WI38 (cell line): ENCODE measurements around the gene NCKAP1.

ENCODE experiments used
- H3K4me3 ChIP-seq: 2 replicates; pipeline ENCODE4 v1.5.1; 2011; ENCODE audit warnings: low read depth, mild to moderate bottlenecking, control low read depth, low read length
- TF ChIP-seq, protein P1 (sequence below): IDR thresholded peaks from 2 replicates; pipeline ENCODE4 v1.5.1; 2012; ENCODE audit warnings: low read depth, mild to moderate bottlenecking, control low read depth, low read length

The NCKAP1 gene

DNA sequence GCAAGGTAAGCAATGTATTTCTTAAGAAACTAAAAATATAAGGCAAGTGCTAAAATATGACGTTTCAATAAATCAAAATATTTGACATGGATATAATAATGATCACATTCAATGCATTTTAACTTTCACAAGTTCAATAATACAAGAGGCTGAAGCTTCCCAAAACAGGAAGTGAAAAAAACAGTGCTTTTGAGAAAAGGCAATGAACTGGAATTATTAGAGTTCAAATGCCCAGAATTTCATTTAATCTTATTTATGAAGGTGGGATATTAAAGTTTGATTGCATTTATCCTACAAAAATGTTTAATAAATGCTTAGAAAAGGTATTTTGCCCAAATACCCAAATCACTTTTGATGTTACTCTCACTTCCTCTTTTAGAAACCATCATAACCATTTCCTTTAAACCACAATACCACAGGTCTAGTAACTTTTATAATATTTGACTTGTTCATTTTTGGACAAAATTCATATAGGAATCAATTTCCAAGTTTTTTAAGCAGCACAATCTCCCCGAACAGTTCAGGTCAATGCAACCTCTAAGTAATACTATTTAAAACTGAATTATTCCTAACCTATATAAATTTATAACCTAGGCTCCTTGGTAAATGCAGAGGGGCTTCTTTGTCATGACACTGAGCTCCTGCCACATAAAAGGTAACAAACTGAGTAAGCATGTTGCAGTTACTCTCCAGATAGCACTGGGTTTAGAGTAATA, 2.1 kb downstream of the NCKAP1 start:
- TF ChIP-seq, protein P1, sequence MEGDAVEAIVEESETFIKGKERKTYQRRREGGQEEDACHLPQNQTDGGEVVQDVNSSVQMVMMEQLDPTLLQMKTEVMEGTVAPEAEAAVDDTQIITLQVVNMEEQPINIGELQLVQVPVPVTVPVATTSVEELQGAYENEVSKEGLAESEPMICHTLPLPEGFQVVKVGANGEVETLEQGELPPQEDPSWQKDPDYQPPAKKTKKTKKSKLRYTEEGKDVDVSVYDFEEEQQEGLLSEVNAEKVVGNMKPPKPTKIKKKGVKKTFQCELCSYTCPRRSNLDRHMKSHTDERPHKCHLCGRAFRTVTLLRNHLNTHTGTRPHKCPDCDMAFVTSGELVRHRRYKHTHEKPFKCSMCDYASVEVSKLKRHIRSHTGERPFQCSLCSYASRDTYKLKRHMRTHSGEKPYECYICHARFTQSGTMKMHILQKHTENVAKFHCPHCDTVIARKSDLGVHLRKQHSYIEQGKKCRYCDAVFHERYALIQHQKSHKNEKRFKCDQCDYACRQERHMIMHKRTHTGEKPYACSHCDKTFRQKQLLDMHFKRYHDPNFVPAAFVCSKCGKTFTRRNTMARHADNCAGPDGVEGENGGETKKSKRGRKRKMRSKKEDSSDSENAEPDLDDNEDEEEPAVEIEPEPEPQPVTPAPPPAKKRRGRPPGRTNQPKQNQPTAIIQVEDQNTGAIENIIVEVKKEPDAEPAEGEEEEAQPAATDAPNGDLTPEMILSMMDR, result no peak
- peak overlapping the region; percentile 89 for H3K4me3 ChIP-seq

DNA sequence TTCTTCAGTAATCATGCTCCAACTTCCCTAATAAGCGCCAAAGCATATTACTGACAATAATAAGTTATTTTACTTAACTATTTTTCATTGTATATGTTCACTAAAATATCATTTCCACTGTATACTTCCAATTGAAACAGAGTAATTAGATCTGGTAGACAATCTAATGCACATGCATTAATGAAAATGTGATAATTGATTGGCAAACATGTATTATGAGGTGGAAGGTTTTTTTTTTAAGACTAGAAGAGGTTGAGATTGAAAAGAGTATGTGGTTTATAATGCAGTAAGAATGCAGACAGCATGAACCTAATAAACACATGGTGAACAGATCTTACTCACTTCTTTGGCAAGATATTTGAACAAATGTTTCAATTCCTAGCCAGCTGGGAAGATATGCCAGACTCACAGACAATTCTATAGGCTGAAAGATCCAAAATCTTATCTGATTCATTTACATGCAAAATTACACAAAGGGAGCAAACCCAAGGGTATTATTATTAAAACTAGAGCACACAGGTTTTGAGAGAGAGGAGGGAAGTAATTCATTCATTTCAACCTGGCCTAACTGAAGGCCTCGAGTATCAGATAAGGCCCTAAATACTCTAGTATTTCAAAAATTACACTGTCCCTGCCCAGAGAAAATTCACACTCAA, 2.8 kb downstream of the NCKAP1 start:
- peak overlapping the region; percentile 89 for H3K4me3 ChIP-seq
- TF ChIP-seq, protein P1, result no peak

DNA sequence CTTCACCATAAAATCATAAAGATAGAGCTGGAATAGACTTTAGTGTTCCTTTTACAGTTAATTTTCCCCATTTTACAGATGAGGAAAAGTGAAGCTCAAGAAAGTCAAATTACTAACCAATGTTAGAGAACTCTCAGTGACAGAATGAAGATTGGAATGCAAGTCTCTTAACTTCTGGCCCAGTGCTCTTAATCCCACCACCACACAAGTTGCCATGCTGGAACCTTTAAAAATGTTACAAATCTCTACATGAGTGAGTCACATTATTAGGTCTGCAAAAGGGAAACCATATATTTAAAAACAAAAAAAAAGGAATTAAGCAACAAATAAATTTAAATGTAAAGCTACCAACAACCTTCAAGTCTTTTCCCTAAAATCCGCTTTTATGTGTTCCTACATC, 3.5 kb downstream of the NCKAP1 start:
- TF ChIP-seq, protein P1, result no peak
- 0 out of 2 replicates have a peak overlapping the region, but pooled peaks have one; percentile 1 for H3K4me3 ChIP-seq

DNA sequence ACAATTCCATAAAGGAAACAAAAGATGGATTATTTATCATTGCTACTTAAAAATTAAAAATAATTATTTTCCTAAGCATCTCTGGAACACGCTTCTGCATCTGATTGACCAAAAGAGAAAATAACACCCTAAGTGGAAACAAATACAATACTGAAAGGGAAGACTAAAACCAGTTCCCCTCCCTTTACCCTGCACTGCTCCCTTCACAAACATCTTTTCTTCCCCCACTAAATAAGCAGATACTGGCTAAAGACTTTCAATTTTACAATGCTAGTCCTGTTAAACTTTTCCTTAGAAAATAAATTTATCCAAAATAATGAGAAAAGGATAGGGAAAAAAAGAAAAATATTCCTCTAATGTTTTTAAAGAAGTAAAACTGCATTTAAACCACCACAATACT, 4.3 kb downstream of the NCKAP1 start:
- TF ChIP-seq, protein P1, result no peak
- H3K4me3 ChIP-seq, result no peak overlapping the region

DNA sequence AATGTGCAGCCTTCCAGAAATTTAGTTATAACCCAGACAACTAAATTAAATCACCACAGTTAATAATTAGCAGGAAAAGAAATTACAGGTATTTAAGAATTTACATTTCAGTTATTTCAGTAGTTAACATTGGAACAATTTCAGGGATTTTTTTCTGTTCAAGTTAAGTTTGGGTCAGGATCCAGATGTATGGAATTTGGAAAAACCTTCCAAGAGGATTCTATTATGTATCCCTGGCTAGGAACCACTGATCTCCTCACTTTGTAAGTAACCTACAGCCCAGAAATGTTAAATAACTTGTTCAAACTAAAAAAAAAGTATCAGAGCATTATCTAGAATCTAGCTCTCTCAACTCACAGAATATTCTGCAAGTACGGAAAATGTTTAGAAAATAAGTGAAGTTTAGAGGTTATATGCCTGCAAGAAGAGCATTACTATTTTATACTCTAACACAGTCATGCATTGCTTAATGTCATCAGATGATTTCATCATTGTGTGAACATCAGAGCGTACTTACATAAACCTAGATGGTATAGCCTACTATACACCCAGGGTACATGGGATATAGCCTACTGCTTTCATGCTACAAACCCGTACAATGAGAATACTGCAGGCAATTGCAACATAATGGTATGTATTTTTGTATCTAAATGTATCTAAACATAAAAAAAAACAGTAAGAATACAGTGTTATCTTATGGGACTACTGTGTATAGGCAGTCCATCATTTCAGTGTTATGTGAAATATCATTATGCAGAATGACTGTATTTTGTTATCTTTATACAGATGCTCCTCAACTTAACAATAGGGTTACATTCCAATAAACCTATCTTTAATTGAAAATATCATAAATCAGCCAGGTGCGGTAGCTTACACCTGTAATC, 6.1 kb downstream of the NCKAP1 start:
- TF ChIP-seq, protein P1, result no peak
- H3K4me3 ChIP-seq, result no peak overlapping the region

DNA sequence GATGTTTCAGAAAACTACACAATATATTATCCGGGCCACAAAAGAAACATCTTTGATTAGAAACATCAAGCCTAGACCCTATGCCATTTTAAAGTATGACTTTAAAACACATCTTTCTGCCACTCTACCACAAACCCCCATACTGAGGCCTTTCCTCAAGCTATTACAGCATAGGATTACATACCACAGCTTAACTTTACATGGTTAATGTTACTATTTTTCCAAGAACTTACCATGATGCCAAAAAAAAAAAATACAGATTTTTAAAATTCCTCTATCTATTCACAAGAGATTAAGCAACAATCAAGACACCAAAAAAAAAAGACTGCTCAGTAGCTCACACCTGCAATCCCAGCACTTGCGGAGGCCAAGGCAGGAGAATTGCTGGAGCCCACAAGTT, 9.0 kb downstream of the NCKAP1 start:
- H3K4me3 ChIP-seq, result no peak overlapping the region
- TF ChIP-seq, protein P1, result no peak
